ENCODE data around the gene VHLL. TPM values are rescaled to one million over a fixed set of nuclear protein-coding genes. Genes with fewer than 3 reads are reported as not detected.
A peak's percentile ranks its signal among the peaks of the same experiment; 100 is the strongest.

VHLL gene
- total RNA-seq, 4 donors from 2014 or later, result not detected

DNA sequence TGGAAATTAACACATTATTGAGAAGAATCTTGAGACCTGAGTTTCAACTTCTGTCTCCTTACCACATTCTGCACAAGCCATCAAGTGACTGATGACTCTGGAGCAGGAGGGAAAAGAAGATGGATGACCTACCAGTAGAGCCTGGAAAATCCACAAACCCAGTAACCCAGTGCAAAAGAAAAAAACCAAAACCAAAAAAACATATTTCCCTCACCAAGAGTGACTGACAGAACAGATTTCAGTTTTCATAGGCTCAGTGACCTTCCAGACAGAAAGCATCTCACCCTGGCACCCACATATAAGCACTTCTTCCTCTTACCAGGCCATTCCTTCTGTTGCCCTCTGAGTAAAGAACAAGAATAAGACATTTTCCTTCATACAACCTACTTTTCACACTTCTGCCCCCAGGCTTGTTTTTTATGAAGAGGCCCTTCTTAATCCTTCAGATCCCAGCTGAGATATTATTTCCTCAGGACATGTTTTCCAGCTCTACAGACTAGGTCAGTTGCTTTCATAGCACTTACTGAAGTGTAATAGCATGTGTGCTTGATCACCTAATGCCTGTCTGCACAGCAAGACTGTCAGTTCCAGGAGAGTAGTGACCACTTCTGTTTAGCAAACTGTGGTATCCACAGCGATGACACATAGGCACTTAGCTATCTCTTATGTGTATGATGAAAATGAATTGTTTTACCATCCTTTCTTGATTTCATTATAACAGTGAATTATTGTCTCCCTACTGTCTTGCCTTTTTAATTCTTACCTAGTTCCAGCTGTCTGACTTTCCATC, 43.3 kb upstream of the VHLL start:
- WGBS, 2 donors, result 86 to 90% methylated on average over 1 of the region's 1 CpG
- H3K4me1 ChIP-seq, result peaks cover 0 to 1% (median under 1%) of the 10 kb centered on the region in 4 donors
- DNase-seq (ENCODE audit: low spot score in 2 of 2), result no peak

DNA sequence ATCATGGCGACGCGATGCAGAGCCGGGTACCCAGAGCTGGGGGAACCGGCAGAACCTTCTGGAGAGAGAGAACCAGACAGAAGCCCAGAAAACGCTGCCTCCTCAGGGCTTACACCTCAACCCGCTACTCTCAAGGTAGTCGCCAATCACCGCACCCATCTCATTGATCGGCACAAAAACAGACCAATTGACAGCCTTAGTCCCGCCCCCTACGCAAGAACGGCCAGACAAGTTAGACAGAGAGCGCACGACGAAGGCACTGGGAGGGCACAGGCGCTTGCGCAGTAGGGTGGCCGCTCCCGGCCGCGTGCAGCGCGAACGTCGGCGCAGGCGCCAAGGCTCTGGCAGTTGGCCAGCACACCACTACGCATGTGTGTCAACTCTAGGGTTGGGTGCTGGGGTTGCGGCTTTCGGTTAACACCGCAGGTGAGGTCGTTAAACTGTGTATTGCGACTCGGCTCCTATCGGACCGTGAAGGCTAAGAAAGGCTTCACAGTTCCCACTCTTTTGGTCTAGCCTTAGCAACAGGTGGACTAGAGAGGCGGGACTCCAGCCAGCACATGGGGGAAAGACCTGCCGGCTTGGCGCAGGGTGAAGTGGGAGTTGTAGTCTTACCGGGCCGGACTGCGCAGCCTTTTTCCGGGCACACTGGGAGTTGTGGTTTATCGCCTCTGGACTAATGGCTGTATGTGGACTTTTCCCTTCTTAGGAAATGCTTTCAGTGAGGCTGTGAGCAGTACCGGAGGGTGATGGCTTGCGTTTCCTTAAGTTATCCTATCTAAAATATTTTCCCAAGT, 39.3 kb upstream of the VHLL start, which contains the start of the genes CCT3 and TSACC:
CCT3 (minus strand) TSS at position 113 of the 797 bp plus-strand sequence; CDS start at position 5, 108 bp downstream.
TSACC (plus strand) TSS at position 347 of the 797 bp plus-strand sequence. CDS start 1,232 bp downstream, outside the sequence.
- H3K27me3 ChIP-seq, result no peaks in the 10 kb centered on the region
- peak within 1 kb of the TSS; percentile 64 to 88 (median 80) for H3K27ac ChIP-seq
- peak; percentile 68 to 78 for TF ChIP-seq EP300 (IDR thresholded peaks at IDR 0.05)
- peak; percentile 44 to 65 for TF ChIP-seq POLR2A (IDR thresholded peaks at IDR 0.05)
- TF ChIP-seq, protein P1, sequence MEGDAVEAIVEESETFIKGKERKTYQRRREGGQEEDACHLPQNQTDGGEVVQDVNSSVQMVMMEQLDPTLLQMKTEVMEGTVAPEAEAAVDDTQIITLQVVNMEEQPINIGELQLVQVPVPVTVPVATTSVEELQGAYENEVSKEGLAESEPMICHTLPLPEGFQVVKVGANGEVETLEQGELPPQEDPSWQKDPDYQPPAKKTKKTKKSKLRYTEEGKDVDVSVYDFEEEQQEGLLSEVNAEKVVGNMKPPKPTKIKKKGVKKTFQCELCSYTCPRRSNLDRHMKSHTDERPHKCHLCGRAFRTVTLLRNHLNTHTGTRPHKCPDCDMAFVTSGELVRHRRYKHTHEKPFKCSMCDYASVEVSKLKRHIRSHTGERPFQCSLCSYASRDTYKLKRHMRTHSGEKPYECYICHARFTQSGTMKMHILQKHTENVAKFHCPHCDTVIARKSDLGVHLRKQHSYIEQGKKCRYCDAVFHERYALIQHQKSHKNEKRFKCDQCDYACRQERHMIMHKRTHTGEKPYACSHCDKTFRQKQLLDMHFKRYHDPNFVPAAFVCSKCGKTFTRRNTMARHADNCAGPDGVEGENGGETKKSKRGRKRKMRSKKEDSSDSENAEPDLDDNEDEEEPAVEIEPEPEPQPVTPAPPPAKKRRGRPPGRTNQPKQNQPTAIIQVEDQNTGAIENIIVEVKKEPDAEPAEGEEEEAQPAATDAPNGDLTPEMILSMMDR (IDR thresholded peaks at IDR 0.05), result peak in 1 of 5 experiments; percentile 26
- H3K4me1 ChIP-seq, result peaks cover 0 to 28% (median 11%) of the 10 kb centered on the region in 4 donors
- H3K4me3 ChIP-seq, result peak within 1 kb of the TSS; percentile 59 to 81 (median 65)
- no peaks in the 10 kb centered on the region for H3K9me3 ChIP-seq
- 1% methylated on average over 36 to 46 of the region's 47 CpGs for WGBS, 2 donors
- DNase-seq (ENCODE audit: low spot score in 2 of 2), result peak; percentile 99 to 100
- peaks cover 0 to 22% (median 0%) of the 10 kb centered on the region in 3 donors for H3K36me3 ChIP-seq

More for the DNA sequence above, 43.3 kb upstream of the VHLL start:
- H3K36me3 ChIP-seq, result no peaks in the 10 kb centered on the region
- H3K27me3 ChIP-seq, result peaks cover 0 to 5% of the 10 kb centered on the region in 2 donors
- no peaks in the 10 kb centered on the region for H3K9me3 ChIP-seq
- TF ChIP-seq POLR2A (IDR thresholded peaks at IDR 0.05) (no peak), EP300 (IDR thresholded peaks at IDR 0.05) (no peak)
- TF ChIP-seq, protein P1 (IDR thresholded peaks at IDR 0.05), result no peak
- no peak overlapping the region for H3K27ac ChIP-seq
- H3K4me3 ChIP-seq, result no peak overlapping the region

DNA sequence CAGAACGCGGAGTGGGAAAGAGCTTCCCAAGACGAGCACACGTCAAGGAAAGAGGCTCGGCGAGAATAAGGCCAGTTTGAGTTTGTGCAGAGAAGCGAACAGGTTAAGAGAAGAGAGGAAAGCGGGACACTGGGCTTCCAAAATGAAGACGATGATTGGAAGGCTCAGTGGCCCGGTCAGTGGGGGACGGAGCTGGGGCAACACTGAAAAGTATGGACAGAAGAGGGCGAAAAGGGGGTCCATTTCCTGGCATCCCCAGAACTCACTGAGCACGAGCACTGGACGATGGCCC, 38.7 kb upstream of the VHLL start:
- TF ChIP-seq EP300 (IDR thresholded peaks at IDR 0.05) (no peak), POLR2A (IDR thresholded peaks at IDR 0.05) (no peak)
- TF ChIP-seq, protein P1 (IDR thresholded peaks at IDR 0.05), result no peak
- no peak for DNase-seq (ENCODE audit: low spot score in 2 of 2)
- H3K36me3 ChIP-seq, result peaks cover 0 to 28% (median 2%) of the 10 kb centered on the region in 3 donors
- H3K4me3 ChIP-seq, result peak overlapping the region; percentile 59 to 81 (median 65)
- peak overlapping the region; percentile 64 to 88 (median 80) for H3K27ac ChIP-seq
- no peaks in the 10 kb centered on the region for H3K27me3 ChIP-seq
- no peaks in the 10 kb centered on the region for H3K9me3 ChIP-seq
- peaks cover 0 to 28% (median 11%) of the 10 kb centered on the region in 4 donors for H3K4me1 ChIP-seq
- 0% methylated on average over 14 of the region's 14 CpGs for WGBS, 2 donors

DNA sequence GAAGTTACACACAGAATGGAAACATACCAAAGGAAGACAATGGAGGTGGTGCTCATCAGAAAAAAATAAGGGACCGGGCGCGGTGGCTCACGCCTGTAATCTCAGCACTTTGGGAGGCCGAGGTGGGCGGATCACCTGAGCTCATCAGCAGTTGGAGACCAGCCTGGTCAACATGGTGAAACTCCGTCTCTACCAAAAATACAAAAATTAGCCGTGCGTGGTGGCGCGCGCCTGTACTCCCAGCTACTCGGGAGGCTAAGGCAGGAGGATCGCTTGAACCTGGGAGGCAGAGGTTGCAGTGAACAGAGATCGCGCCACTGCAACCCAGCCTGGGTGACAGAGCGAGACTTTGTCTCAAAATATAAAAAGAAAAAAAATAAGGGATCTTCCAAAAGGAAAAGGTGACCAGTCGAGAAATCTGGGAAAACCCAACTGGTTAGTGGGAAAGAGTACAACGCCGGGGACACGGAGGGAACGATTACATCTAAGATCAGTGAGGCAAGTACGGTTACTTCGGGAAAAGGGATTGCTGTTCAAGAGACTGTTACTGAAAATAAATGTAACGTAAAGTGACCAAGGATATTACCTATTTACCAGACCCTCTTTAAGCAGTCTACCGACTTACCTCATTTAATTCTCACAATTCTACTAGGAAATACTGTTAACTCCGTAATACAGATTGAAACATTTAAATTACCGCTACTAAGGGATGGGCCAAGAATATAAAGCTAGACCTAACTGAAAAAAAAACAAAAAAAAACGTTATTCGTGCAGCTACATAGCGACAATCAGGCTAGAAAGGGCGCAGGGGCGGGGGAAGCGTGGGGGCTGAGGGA, 38.2 kb upstream of the VHLL start:
- WGBS, 2 donors, result 45% methylated on average over 34 of the region's 34 CpGs
- peak overlapping the region; percentile 64 to 88 (median 80) for H3K27ac ChIP-seq
- no peaks in the 10 kb centered on the region for H3K9me3 ChIP-seq
- TF ChIP-seq, protein P1 (IDR thresholded peaks at IDR 0.05), result no peak
- TF ChIP-seq EP300 (IDR thresholded peaks at IDR 0.05), result no peak
- no peak for TF ChIP-seq POLR2A (IDR thresholded peaks at IDR 0.05)
- H3K36me3 ChIP-seq, result peaks cover 0 to 33% (median 8%) of the 10 kb centered on the region in 3 donors
- H3K4me1 ChIP-seq, result peaks cover 0 to 28% (median 11%) of the 10 kb centered on the region in 4 donors
- no peak for DNase-seq (ENCODE audit: low spot score in 2 of 2)
- H3K4me3 ChIP-seq, result peak overlapping the region; percentile 59 to 81 (median 65)
- H3K27me3 ChIP-seq, result no peaks in the 10 kb centered on the region

Data from tibial nerve (tissue), 4 donors.